ENCODE data around the gene GLIS1.

DNA sequence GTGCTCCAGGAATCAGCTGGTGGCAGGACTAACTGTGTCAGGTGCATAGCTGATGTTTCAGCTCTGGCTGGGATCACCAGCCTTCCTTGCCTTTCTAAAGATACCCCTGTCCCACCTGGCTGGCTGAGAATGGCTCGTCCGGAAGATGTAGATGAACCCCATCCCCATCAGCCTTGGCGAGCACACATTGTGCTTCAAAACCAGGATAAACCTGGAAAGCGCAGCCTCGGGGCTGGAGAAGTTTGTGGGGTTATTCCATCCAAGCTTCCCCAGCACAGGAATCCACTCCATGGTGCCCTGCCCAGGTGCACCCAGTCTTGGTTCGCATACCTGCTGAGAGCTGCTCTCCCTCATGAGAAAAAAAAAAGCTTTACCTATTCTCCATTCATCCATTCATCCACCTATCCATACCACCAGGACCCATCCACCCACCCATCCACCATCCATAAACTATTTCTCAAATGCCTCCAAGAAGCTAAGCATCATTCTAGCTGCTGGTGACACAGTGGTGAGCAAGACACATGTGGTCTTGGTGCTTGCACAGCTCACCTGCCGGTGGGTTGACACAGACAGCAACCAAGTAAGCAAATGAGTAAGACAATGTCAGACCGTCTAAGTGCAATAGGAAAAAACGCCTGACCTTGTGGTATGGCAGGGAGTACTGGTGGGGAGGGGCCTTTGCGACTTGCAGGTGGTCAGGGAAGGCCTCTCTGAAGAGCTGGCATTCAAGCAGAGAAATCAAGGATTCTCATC lies 185.8 kb downstream of the GLIS1 start:
- TF ChIP-seq SP1 (IDR thresholded peaks at IDR 0.05) (no peak), TARDBP (IDR thresholded peaks at IDR 0.05) (no peak), SUZ12 (IDR thresholded peaks at IDR 0.05) (no peak), ELF4 (IDR thresholded peaks at IDR 0.05) (no peak)
